ENCODE data around the gene FKBP5. TPM values are rescaled to one million over a fixed set of nuclear protein-coding genes. Genes with fewer than 3 reads are reported as not detected.

The FKBP5 gene
- total RNA-seq, 1 experiment from 2014 or later = 20.1 TPM

DNA sequence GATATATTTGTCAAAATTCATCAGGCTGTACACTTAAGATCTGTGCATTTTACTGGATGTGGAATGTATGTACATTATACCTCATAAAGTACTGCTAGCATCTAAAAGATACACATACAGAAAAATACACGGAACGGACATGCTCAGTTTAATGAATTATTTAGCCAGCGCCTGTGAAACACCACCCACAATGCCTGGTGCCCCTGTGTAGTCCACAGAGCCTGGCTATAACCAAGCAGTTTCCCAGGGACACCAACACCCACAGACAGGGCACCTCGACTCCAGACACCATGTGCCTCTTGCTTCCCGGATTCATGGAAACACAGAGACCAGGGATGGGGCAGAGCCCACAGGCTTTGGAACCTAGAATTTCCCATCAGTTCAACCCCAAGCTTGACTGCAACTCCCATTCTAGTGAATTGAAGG is 30.7 kb upstream of the FKBP5 start:
- Mint-ChIP-seq H3K27ac (ENCODE audit: unreplicated experiment) (no peak overlapping the region), H3K36me3 (ENCODE audit: insufficient read depth, unreplicated experiment) (no peaks in the 10 kb centered on the region), H3K27me3 (ENCODE audit: insufficient read depth, unreplicated experiment) (no peaks in the 10 kb centered on the region), H3K4me3 (ENCODE audit: unreplicated experiment) (no peak overlapping the region), H3K9me3 (ENCODE audit: unreplicated experiment) (no peaks in the 10 kb centered on the region), H3K4me1 (ENCODE audit: low read depth, unreplicated experiment) (no peaks in the 10 kb centered on the region)
- intact Hi-C loops (cut with micrococcal nuclease; ENCODE audit: unreplicated experiment) = no loop called here
- CTCF ChIA-PET = interaction anchor here (0.5 kb wide), 1 partner anchor 19 kb away, joined by 3 read pairs; no protein-coding TSS in a partner anchor
- POLR2A ChIA-PET = no interaction called here
- Histone ChIP-seq H3K27me3 (replicated peaks; ENCODE audit: control insufficient read depth, insufficient read depth, low read length) (no peaks in the 10 kb centered on the region), H3K4me1 (peaks cover 8% of the 10 kb centered on the region; the same call in 1 of the 2 replicates), H3K9me3 (no peaks in the 10 kb centered on the region), H3K4me3 (ENCODE audit: low read depth, low read length) (no peak overlapping the region), H3K36me3 (ENCODE audit: control insufficient read depth, insufficient read depth, low read length) (no peaks in the 10 kb centered on the region)
- TF ChIP-seq, protein P1, sequence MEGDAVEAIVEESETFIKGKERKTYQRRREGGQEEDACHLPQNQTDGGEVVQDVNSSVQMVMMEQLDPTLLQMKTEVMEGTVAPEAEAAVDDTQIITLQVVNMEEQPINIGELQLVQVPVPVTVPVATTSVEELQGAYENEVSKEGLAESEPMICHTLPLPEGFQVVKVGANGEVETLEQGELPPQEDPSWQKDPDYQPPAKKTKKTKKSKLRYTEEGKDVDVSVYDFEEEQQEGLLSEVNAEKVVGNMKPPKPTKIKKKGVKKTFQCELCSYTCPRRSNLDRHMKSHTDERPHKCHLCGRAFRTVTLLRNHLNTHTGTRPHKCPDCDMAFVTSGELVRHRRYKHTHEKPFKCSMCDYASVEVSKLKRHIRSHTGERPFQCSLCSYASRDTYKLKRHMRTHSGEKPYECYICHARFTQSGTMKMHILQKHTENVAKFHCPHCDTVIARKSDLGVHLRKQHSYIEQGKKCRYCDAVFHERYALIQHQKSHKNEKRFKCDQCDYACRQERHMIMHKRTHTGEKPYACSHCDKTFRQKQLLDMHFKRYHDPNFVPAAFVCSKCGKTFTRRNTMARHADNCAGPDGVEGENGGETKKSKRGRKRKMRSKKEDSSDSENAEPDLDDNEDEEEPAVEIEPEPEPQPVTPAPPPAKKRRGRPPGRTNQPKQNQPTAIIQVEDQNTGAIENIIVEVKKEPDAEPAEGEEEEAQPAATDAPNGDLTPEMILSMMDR (IDR thresholded peaks at IDR 0.05; ENCODE audit: insufficient read depth in 1 of 2, low read depth in 1 of 2, low read length in 1 of 2, severe bottlenecking in 1 of 2, unreplicated experiment in 1 of 2) = no peak
- no TSS peak for BruUV-seq (replicated peaks)
- DNase-seq = no peak

DNA sequence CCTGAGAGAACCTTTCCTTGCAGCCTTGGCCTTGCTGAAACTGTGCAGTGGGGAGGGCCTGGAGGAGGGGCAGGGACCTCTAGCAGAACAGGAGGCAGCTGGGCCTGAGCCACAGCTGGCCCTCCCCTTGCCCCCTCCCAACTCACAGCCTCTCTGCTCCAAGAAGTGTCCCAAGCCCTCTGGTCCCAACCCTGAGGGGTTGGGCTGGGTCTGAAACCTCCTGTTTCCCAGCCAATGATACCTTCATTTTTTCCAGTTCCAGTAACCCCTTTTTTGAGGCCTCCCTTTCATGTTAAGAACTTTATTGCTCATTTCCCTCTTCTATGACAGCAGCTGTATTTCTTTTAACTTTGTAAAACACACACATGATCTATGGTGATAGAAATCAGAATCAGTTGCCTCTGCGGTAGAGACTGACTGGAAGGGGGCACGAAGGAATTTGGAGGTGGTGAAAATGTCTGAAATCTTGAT is 30.2 kb upstream of the FKBP5 start:
- CTCF ChIA-PET = interaction anchor here (0.5 kb wide), 1 partner anchor 19 kb away, joined by 3 read pairs; no protein-coding TSS in a partner anchor
- intact Hi-C loops (cut with micrococcal nuclease; ENCODE audit: unreplicated experiment) = no loop called here
- no peak overlapping the region for H3K4me3 ChIP-seq (ENCODE audit: low read depth, low read length)
- Mint-ChIP-seq H3K27me3 (ENCODE audit: insufficient read depth, unreplicated experiment) (no peaks in the 10 kb centered on the region), H3K4me3 (ENCODE audit: unreplicated experiment) (no peak overlapping the region), H3K4me1 (ENCODE audit: low read depth, unreplicated experiment) (no peaks in the 10 kb centered on the region), H3K9me3 (ENCODE audit: unreplicated experiment) (no peaks in the 10 kb centered on the region), H3K27ac (ENCODE audit: unreplicated experiment) (no peak overlapping the region), H3K36me3 (ENCODE audit: insufficient read depth, unreplicated experiment) (no peaks in the 10 kb centered on the region)
- POLR2A ChIA-PET = no interaction called here
- BruUV-seq (replicated peaks) = no TSS peak
- TF ChIP-seq, protein P1 (IDR thresholded peaks at IDR 0.05; ENCODE audit: insufficient read depth in 1 of 2, low read depth in 1 of 2, low read length in 1 of 2, severe bottlenecking in 1 of 2, unreplicated experiment in 1 of 2) = no peak
- H3K4me1 ChIP-seq = peaks cover 8% of the 10 kb centered on the region; the same call in 1 of the 2 replicates
- H3K36me3 ChIP-seq (ENCODE audit: control insufficient read depth, insufficient read depth, low read length) = no peaks in the 10 kb centered on the region
- no peaks in the 10 kb centered on the region for H3K27me3 ChIP-seq (replicated peaks; ENCODE audit: control insufficient read depth, insufficient read depth, low read length)
- no peaks in the 10 kb centered on the region for H3K9me3 ChIP-seq
- DNase-seq = no peak

DNA sequence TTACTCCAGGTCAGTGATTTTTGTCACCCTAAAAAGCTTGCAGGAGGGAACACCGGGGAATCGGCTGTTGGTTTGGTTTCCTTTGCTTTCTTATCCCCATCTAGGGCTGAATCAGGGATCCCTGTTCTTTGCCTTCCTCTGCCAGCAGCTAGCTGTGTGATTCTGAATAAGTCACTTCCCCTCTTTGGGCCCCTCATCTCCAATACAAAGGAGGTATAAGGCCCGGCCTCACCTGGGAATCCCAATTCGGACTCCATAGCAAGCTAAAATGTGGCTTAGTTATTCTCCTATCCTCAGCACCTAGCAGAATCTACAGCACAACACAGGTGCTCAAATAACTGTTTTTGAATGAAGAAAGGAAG is 29.6 kb upstream of the FKBP5 start:
- Mint-ChIP-seq H3K9me3 (ENCODE audit: unreplicated experiment) (no peaks in the 10 kb centered on the region), H3K36me3 (ENCODE audit: insufficient read depth, unreplicated experiment) (no peaks in the 10 kb centered on the region), H3K4me3 (ENCODE audit: unreplicated experiment) (no peak overlapping the region), H3K27ac (ENCODE audit: unreplicated experiment) (no peak overlapping the region), H3K27me3 (ENCODE audit: insufficient read depth, unreplicated experiment) (no peaks in the 10 kb centered on the region), H3K4me1 (ENCODE audit: low read depth, unreplicated experiment) (no peaks in the 10 kb centered on the region)
- no TSS peak for BruUV-seq (replicated peaks)
- intact Hi-C loops (cut with micrococcal nuclease; ENCODE audit: unreplicated experiment) = no loop called here
- ChIA-PET CTCF (no interaction called here), POLR2A (no interaction called here)
- Histone ChIP-seq H3K4me3 (ENCODE audit: low read depth, low read length) (no peak overlapping the region), H3K36me3 (ENCODE audit: control insufficient read depth, insufficient read depth, low read length) (no peaks in the 10 kb centered on the region), H3K27me3 (replicated peaks; ENCODE audit: control insufficient read depth, insufficient read depth, low read length) (no peaks in the 10 kb centered on the region), H3K4me1 (peaks cover 8% of the 10 kb centered on the region; the same call in 1 of the 2 replicates), H3K9me3 (no peaks in the 10 kb centered on the region)
- DNase-seq = no peak
- TF ChIP-seq, protein P1 (IDR thresholded peaks at IDR 0.05; ENCODE audit: insufficient read depth in 1 of 2, low read depth in 1 of 2, low read length in 1 of 2, severe bottlenecking in 1 of 2, unreplicated experiment in 1 of 2) = no peak
